B cell (primary cell): ENCODE data around the gene GPRIN2.
"Not testable (repeated sequence)": the region's sequence is repeated elsewhere in the genome, so short reads cannot be mapped to it uniquely, and the experiment has no call there.

ENCODE experiments used
- EZH2 ChIP-seq: IDR thresholded peaks from 2 replicates; pipeline ENCODE4 v1.6.1; 2012; ENCODE audit warnings: borderline replicate concordance, low read depth, mild to moderate bottlenecking, moderate library complexity, low read length; ENCODE audit not compliant: insufficient read depth, poor library complexity, severe bottlenecking
- TF ChIP-seq, protein P1 (sequence below): fragments of 200-600 bp; IDR thresholded peaks from one replicate; pipeline ENCODE4 v1.8.0; 2022; ENCODE audit warnings: antibody characterized with exemption, mild to moderate bottlenecking

DNA sequence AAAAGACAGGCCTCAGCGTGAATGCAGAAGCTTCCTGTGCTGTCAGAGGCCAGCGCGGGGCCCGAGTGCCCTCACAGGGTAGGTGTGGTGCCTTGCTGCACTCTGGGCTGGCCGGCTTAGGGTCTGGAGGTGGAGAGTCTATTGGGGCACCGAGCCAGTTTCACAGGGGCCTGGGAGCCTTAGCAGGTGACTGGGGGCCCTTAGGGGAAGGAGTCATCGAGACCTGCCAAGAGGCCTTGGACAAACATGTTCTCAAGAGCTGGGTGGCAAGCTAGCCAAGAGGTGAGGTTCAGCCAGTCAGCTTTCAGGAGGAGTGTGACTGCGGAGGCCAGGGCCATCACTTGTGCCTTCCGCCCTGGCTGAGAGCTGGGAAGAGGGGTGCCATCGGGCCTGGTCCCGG, 26.1 kb upstream of the GPRIN2 start:
- TF ChIP-seq, protein P1, sequence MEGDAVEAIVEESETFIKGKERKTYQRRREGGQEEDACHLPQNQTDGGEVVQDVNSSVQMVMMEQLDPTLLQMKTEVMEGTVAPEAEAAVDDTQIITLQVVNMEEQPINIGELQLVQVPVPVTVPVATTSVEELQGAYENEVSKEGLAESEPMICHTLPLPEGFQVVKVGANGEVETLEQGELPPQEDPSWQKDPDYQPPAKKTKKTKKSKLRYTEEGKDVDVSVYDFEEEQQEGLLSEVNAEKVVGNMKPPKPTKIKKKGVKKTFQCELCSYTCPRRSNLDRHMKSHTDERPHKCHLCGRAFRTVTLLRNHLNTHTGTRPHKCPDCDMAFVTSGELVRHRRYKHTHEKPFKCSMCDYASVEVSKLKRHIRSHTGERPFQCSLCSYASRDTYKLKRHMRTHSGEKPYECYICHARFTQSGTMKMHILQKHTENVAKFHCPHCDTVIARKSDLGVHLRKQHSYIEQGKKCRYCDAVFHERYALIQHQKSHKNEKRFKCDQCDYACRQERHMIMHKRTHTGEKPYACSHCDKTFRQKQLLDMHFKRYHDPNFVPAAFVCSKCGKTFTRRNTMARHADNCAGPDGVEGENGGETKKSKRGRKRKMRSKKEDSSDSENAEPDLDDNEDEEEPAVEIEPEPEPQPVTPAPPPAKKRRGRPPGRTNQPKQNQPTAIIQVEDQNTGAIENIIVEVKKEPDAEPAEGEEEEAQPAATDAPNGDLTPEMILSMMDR: not testable (repeated sequence)
- TF ChIP-seq EZH2: not testable (repeated sequence)
